ENCODE data around the gene IL1F10. TPM values are rescaled to one million over a fixed set of nuclear protein-coding genes. Genes with fewer than 3 reads are reported as not detected.

Gene IL1F10
- total and polyA plus RNA-seq, 10 of the 15 experiments (the other 5 are each of a cell fraction or from before 2014, with no cell fraction given), result not detected

DNA sequence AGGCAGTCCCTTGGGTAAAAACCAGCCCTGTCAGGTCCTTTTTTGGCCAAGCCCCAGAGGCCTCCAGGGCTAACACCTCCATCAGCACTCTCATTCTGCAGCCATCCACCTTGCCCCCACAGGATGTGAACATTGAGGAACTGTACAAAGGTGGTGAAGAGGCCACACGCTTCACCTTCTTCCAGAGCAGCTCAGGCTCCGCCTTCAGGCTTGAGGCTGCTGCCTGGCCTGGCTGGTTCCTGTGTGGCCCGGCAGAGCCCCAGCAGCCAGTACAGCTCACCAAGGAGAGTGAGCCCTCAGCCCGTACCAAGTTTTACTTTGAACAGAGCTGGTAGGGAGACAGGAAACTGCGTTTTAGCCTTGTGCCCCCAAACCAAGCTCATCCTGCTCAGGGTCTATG lies 7.3 kb downstream of the IL1F10 start:
- DNase-seq (ENCODE audit: low read depth, low spot score) (no peak), ATAC-seq (no peak), FAIRE-seq (no peak)
- Histone ChIP-seq H3K9me3 (replicated peaks; ENCODE audit: control insufficient read depth, insufficient read depth, low read length) (no peaks in the 10 kb centered on the region), H3K79me2 (ENCODE audit: control insufficient read depth, insufficient read depth, low read length) (no peaks in the 10 kb centered on the region), H3K9ac (ENCODE audit: control insufficient read depth, insufficient read depth, low read length) (no peak overlapping the region), H3K36me3 (ENCODE audit: control insufficient read depth in 2 of 2, insufficient read depth in 2 of 2, low read length in 1 of 2) (no peaks in the 10 kb centered on the region), H3K27me3 (replicated peaks in 1 of 2; ENCODE audit: control insufficient read depth in 2 of 2, insufficient read depth in 2 of 2, low read length in 1 of 2) (peaks cover 0 to 1% of the 10 kb centered on the region in 2 experiments; a peak in 1 of 4 replicates), H4K20me1 (ENCODE audit: control insufficient read depth, insufficient read depth) (no peaks in the 10 kb centered on the region), H3K4me2 (ENCODE audit: control insufficient read depth, insufficient read depth) (no peak overlapping the region), H3K4me1 (ENCODE audit: control insufficient read depth, insufficient read depth, low read length) (no peaks in the 10 kb centered on the region), H2AFZ (ENCODE audit: control insufficient read depth, low read depth, low read length) (no peak overlapping the region), H3K27ac (ENCODE audit: control insufficient read depth, insufficient read depth) (no peak overlapping the region), H3K4me3 (no peak overlapping the region)
- ChIA-PET POLR2A (no interaction called here), RAD21 (ENCODE audit: unreplicated experiment) (no interaction called here), SMC1A (ENCODE audit: uncharacterized antibody, unreplicated experiment) (interaction anchor here (1.1 to 1.6 kb wide), 2 partner anchors 9 to 125 kb away, joined by 3 to 6 read pairs; no protein-coding TSS in a partner anchor), CTCF (interaction anchor here (0.5 to 11.8 kb wide), 2 partner anchors 63 to 70 kb away, joined by 3 to 182 read pairs; no protein-coding TSS in a partner anchor)
- intact Hi-C loops (cut with micrococcal nuclease; ENCODE audit: unreplicated experiment) (no loop called here), in situ Hi-C loops (cut with MboI) (no loop called here)
- TF ChIP-seq PAX5 (IDR thresholded peaks at IDR 0.05; ENCODE audit: borderline replicate concordance, low read depth, low read length), result no peak
- TF ChIP-seq TBL1XR1 (IDR thresholded peaks at IDR 0.05; ENCODE audit: low read depth, low read length), result no peak
- no peak for TF ChIP-seq CBX3 (IDR thresholded peaks at IDR 0.05; ENCODE audit: borderline replicate concordance, low read depth)
- WGBS (ENCODE audit: insufficient coverage, insufficient replicate concordance, low lambda C conversion rate, missing lambda C conversion rate), result 3% methylated on average over 5 of the region's 5 CpGs
- no TSS peak for BruUV-seq (replicated peaks)

DNA sequence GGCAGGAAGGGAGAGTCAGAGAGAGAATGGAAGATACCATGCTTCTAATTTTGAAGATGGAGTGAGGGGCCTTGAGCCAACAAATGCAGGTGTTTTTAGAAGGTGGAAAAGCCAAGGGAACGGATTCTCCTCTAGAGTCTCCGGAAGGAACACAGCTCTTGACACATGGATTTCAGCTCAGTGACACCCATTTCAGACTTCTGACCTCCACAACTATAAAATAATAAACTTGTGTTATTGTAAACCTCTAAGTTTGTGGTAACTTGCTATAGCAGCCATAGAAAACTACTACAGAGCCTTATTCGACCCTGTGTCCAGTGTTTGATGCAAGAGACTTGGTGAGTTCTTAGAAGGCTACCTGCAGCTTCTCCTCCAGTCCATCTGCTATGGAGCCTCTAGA lies 7.8 kb downstream of the IL1F10 start:
- no peaks in the 10 kb centered on the region for H3K4me1 ChIP-seq (ENCODE audit: control insufficient read depth, insufficient read depth, low read length)
- no peak overlapping the region for H3K27ac ChIP-seq (ENCODE audit: control insufficient read depth, insufficient read depth)
- no peak for ATAC-seq
- POLR2A ChIA-PET, result no interaction called here
- FAIRE-seq, result no peak
- H3K36me3 ChIP-seq (ENCODE audit: control insufficient read depth in 2 of 2, insufficient read depth in 2 of 2, low read length in 1 of 2), result no peaks in the 10 kb centered on the region
- no peak overlapping the region for H2AFZ ChIP-seq (ENCODE audit: control insufficient read depth, low read depth, low read length)
- WGBS (ENCODE audit: insufficient coverage, insufficient replicate concordance, low lambda C conversion rate, missing lambda C conversion rate), result 33% methylated on average over 3 of the region's 3 CpGs
- RAD21 ChIA-PET (ENCODE audit: unreplicated experiment), result interaction anchor here (1.6 kb wide), 1 partner anchor 60 kb away, joined by 5 read pairs; no protein-coding TSS in a partner anchor
- no peaks in the 10 kb centered on the region for H3K79me2 ChIP-seq (ENCODE audit: control insufficient read depth, insufficient read depth, low read length)
- DNase-seq (ENCODE audit: low read depth, low spot score), result no peak
- H4K20me1 ChIP-seq (ENCODE audit: control insufficient read depth, insufficient read depth), result no peaks in the 10 kb centered on the region
- H3K9me3 ChIP-seq (replicated peaks; ENCODE audit: control insufficient read depth, insufficient read depth, low read length), result no peaks in the 10 kb centered on the region
- H3K4me2 ChIP-seq (ENCODE audit: control insufficient read depth, insufficient read depth), result no peak overlapping the region
- no peak overlapping the region for H3K4me3 ChIP-seq
- intact Hi-C loops (cut with micrococcal nuclease; ENCODE audit: unreplicated experiment), result no loop called here
- BruUV-seq (replicated peaks), result no TSS peak
- H3K9ac ChIP-seq (ENCODE audit: control insufficient read depth, insufficient read depth, low read length), result no peak overlapping the region
- CTCF ChIA-PET, result interaction anchor here (0.5 to 11.8 kb wide), 2 partner anchors 63 to 69 kb away, joined by 3 to 182 read pairs; no protein-coding TSS in a partner anchor
- SMC1A ChIA-PET (ENCODE audit: uncharacterized antibody, unreplicated experiment), result interaction anchor here (0.9 to 1.6 kb wide), 5 partner anchors 8 to 124 kb away, joined by 3 to 6 read pairs (median 3); no protein-coding TSS in a partner anchor
- in situ Hi-C loops (cut with MboI), result no loop called here
- H3K27me3 ChIP-seq (replicated peaks in 1 of 2; ENCODE audit: control insufficient read depth in 2 of 2, insufficient read depth in 2 of 2, low read length in 1 of 2), result no peaks in the 10 kb centered on the region; a peak in 1 of 4 replicates
- TF ChIP-seq YBX1 (IDR thresholded peaks at IDR 0.05) (no peak), HDAC6 (IDR thresholded peaks at IDR 0.05; ENCODE audit: unreplicated experiment) (no peak), ZNF274 (IDR thresholded peaks at IDR 0.05; ENCODE audit: insufficient read depth, insufficient read length) (no peak), CEBPZ (IDR thresholded peaks at IDR 0.05; ENCODE audit: low read depth, low read length) (no peak), CHD1 (IDR thresholded peaks at IDR 0.05; ENCODE audit: low read depth, low read length) (no peak)
- TF ChIP-seq, protein P1, sequence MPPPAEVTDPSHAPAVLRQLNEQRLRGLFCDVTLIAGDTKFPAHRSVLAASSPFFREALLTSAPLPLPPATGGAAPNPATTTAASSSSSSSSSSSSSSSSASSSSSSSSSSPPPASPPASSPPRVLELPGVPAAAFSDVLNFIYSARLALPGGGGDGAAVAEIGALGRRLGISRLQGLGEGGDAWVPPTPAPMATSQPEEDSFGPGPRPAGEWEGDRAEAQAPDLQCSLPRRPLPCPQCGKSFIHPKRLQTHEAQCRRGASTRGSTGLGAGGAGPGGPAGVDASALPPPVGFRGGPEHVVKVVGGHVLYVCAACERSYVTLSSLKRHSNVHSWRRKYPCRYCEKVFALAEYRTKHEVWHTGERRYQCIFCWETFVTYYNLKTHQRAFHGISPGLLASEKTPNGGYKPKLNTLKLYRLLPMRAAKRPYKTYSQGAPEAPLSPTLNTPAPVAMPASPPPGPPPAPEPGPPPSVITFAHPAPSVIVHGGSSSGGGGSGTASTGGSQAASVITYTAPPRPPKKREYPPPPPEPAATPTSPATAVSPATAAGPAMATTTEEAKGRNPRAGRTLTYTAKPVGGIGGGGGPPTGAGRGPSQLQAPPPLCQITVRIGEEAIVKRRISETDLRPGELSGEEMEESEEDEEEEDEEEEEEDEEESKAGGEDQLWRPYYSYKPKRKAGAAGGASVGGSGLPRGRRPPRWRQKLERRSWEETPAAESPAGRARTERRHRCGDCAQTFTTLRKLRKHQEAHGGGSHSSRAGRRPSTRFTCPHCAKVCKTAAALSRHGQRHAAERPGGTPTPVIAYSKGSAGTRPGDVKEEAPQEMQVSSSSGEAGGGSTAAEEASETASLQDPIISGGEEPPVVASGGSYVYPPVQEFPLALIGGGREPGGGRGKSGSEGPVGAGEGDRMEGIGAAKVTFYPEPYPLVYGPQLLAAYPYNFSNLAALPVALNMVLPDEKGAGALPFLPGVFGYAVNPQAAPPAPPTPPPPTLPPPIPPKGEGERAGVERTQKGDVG (CRISPR knock-in tag; IDR thresholded peaks at IDR 0.05), result no peak
